GM19035 (cell line): ENCODE results near the gene RNFT2.

Source experiments
- ATAC-seq: cut with Tn5 transposase; IDR thresholded peaks from one replicate; pipeline ENCODE4 v1.9.1; 2021; ENCODE audit not compliant: unreplicated experiment

Gene RNFT2

DNA sequence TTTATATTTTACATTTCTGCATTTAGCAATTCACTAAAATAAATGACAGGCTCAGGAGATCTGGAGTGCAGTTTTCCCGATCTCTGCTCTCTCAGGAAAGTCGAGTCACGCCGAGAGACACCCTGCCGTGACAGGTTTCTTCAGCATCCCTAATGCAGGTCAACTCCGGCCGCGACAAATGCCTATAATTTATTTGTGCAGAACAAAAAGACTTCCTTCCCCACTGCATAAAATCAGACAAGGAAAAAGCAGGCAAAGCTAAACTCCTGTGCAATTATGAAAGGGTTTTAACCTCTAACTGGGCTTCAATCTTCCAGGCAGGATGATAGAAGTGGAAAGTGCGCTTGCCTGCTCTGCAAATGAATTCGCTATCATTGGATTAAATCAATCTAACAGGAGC is 28.3 kb upstream of the RNFT2 start:
- no peak for ATAC-seq

DNA sequence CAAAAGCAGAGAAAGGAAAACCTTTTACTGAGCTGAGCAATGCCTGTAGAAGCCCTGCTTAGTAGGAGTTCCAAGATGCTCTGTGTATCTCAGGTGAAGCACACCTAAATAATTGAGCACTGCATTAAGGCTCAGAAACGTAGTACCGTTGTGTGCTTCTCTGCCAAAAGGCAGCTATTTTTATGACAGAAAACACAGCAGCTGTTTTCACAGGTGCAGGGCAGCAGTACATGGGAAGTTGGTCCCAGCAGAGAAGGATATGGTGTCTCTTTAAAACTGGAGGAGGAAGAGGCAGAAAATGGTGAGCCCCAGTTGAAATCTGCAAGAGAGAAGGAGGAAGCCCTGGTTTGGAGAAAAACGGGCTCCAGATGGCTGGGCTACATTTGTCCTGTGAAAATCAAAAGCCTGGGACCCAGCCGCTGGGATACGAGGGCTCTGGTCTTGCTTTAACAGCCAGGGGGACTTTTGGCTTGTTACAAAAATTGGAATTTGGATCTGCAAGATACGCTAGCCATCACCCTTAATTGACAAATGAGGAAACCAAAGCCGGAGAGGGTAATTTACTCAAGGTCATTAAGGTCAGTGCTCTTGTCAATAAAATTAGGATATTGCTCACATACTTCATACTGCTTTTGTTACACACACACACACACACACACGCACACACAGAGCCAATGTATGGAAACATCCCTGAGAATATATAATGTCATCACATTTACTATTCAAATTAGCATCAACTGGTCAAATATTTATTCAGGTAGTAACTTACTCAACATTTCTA is 27.6 kb upstream of the RNFT2 start:
- no peak for ATAC-seq

DNA sequence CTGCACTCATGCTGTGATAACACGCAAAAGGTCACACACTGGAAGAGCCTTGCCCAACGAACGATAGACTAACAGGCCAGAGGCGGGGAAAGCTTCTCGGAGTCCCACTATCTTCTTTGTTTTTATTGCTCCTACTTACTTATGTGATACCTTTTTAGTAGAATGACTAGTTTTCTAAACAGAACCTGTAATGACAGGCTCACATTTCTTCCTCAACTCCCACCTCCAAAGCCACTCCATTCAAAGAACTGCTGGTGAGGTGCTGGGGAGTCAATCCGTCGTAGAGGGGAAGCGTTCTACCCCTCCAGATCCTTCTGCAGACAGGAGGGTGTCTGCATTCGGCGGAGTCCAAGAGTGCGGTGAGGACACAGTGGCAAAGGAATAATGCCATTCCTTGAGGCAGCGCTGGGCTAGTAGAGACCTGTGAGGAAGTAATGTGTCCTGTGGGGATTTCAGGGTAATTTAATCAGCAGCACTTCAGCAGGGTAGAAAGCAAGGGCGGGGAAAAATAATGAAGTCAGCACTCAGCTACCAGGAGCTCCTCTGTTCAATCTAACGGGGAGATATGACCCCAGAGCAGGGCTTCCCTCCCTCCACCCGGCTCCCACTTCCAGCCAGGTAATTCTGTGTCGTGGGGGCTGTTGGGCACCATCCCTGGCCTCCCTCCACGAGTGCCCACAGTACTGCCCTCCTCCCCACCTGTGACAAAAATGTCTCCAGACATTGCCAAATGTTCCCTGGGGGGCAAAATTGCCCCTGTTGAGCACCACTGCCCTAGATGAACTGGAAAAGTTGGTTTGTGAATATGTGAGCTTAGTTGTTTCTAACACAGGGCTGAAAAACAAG is 25.4 kb upstream of the RNFT2 start:
- ATAC-seq: no peak

DNA sequence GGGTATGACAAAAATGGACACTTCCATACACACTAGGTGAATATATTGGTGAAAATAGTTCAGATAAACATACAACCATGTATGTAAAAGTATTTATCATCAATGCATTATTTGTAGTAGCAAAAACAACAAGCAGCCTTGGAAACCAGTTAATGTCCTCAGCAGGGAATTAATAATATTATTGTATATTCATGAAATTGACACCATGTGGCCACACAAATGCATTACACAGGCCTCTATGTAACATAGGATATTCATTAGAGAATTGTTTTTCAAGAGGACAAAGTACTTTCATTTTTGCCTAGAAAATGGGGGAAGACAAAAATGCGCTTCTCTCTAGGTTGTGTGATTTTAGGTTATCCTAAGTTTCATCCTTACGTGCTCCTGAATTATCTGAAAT is 24.6 kb upstream of the RNFT2 start:
- ATAC-seq: no peak

DNA sequence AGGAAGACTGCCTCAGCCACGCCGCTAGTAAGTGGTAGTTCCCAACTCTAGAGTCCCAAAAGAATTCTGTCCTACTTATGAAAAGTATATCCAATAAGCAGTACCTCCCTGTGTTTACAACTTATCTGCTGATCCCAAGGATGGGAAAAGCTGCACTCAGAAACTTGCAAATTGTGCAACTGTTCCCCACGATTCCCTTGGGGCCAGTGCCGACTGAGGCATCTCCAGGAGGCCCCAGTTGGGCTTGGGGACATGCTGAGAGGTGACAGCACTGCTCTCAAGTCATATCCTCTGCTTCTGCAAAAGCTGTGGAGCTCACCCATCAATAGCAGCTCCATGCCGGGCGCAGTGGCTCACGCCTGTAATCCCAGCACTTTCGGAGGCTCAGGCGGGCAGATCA is 23.9 kb upstream of the RNFT2 start:
- ATAC-seq: no peak

DNA sequence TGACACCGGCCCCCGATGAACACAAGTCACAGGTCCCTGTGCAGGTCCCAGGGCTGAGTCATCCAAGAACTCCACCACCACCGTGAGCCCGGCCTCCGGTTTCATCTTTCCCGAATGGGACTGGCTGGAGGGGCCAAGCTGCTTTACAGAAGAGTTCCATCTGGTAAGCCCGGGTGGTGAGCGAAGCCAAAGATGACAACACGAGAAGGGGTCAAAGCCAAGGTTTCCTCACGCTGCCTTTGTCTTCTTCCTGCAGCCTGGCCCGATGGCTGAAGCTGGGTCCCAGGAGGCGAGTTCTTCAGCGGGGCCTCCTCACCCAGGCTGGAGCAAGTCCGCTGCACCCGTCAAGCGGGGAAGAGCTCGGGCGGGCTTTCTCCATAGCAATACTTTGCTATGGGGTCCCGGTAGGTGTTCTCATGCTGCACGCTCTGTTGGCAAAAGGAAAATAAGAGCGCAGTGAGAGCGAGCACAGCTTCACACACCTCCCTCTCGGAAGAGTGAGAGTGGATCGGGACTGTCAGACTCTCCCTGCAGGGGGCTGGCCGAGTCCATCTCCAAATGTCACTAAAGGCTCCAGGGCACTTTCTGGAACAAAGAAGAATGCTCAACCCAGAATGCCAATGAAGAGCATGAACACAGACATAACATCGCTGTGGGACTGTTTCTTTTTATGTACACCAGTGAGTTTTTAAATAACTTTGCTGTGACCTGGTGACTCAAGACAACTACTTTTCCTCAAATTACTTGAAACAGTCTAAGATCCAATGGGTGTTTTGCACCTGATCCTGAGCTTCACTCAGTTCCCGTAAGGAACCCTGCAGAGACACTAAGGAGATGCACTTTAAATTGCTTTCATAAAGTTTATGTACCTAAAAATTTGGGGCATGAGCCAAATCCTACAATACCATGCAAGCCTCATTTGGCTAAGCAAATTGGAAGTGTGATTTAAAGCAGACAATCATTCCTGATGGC is 20.4 kb upstream of the RNFT2 start:
- no peak for ATAC-seq

DNA sequence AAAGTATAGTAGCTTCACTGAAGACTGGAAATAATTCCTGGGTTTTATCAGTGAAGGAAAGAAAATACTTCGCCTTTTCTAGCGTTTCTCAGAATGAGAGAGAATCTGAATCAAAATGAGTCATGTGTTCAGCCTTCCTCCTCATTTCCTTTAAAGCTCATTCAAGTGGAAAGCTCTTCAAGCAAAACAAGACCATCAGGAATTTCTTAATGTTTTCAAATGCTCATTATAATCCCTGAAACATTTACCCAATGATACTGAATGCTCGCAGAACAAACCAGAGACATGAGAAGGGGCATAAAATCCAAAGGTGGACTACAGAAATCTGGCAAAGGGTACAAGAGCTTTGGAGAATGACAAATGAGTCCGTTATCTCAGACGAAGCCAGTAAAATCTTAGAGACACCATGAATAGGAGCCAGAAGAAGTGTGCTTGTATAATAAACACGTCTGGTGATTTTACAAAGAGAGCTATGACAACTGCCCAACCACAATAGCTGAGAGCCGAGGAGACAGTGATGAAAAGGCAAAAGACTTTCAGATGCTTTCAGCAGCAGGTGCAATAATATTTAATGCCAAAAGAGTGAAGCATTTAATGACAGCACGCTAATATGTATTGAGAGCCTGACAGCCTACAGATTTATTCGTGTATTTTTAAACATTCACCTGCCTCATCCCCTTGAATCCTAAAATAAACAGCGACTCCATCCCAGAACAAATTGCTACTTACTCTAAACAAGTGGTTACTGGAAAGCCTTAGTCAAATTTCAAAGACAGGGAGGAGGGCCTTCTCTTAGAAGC is 19.3 kb upstream of the RNFT2 start:
- ATAC-seq: no peak

DNA sequence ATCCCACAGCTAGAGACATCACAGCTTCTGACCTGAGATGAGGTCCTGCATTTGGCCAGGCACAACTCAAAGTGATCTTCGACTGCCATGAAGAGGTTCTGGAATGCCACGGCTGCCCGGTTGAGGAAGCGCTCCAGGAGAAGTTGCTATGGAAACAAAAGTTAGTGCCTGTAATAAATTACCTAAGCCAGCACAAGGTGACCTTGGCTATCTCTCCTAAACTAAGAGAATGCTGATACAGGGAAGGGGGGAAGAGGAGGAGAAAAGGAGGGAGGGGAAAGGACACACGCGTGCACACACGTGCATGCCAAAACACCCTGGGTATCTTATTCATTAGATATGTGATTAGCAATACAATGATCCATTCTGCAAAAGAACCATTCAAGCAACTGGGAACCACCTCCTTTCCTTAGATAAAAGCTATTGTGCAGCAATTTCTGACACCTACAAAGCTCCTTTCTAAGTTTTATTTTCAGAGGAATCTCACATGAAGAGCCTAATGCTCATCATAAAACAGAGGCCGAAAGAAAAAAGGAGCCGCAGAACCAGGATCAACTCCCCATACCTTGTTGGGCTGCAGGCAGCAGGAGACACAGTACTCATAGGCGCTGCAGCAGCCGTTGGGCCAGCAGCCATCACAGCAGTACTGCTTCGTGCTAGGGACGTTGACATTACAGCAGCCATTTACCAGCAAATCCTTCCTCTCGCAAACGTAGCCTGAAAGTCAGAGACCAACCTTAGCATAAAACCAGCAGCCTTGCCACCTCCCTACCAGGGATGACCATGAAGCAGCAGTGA is 18.2 kb upstream of the RNFT2 start:
- no peak for ATAC-seq

DNA sequence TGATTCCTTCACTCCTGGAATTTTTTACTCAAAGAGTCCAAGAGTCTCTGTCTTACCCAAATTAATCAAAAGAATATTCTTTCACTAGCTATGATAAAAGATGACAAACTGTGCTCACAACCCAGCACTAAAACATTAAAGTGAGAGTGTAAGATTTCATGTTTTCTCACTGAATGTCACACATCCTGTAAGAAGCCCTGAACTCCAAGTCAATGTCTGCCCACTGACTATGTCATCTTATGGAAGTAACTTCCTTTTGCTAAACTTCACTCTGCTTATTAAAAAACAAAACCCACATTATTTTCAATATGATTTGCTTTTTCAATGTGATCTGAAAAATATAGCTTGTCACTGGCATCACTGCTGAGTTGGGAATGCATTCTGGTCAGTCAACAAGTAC is 15.9 kb upstream of the RNFT2 start:
- ATAC-seq: no peak

DNA sequence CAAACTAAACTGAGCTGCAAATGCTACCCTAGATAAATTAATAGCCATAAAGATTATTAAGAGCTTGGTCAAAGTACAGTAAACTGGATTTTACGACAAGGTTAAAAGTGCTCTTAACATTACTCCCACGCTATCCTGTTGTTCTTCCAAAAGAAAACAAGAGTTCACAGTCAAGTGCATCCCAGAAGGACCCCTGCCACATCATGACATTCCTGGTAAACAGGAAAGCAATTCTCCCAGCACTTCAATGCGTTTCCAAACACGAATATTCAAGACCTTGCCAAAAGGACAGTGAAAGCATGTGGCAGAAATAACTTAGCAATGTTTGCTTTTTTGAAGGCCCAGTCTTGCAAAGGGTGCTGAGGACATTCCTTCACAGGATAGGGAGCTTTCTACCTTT is 11.4 kb upstream of the RNFT2 start:
- no peak for ATAC-seq

DNA sequence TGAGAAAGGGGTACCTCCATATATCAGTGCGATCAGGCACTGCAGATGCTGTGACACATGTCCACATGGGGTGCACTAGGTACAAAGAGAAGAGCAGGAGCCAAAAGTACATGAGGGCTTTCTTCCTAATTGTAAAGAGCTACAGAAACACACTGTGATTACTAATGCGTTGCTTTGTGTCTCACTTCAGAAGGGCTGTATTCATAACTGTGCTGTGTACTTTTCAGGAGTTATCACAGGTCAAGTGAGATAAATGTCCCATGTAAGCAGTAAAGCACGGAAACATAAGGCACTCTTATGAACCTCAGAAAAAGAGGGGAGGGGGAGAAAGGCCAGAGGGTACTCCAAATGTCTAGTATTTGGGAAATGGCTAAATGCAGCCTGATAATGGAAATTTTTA is 10.9 kb upstream of the RNFT2 start:
- no peak for ATAC-seq

DNA sequence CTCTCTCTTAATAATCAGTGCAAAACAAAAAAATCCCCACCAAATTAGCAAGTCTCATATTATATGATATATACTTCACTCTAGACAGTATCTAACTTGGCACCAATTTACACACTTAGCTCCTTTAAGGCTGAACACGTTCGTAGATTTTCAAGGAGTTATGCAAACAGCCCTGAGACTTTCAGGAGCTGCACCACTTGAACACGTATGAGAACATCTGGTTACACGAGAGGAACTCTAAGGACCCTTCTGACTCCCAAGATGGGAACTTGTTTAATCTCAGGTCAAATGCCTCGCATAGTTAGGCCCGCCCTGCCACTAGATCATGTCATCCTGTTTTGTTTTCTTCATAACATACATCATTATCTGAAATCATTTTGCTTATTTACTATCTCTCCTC is 10.2 kb upstream of the RNFT2 start:
- ATAC-seq: no peak

DNA sequence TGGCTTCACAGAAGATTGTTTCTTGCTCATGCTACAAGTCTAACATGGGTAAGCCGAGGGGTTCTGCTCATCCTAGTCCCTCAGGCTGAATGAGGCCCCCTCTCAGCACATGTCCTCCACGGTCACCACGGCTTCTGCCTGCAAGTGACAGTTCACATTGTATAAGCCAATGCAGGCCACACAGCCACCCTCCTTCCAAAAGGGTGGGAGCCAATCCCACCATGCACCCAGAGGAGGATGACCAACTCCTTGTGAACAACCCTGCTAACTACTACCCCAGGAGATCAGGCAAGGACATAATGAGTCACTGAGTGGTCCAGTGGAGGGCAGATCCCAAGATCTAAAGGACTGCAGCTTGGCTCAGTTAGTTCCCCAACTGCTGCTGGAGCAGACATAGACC is 6.3 kb upstream of the RNFT2 start:
- no peak for ATAC-seq

DNA sequence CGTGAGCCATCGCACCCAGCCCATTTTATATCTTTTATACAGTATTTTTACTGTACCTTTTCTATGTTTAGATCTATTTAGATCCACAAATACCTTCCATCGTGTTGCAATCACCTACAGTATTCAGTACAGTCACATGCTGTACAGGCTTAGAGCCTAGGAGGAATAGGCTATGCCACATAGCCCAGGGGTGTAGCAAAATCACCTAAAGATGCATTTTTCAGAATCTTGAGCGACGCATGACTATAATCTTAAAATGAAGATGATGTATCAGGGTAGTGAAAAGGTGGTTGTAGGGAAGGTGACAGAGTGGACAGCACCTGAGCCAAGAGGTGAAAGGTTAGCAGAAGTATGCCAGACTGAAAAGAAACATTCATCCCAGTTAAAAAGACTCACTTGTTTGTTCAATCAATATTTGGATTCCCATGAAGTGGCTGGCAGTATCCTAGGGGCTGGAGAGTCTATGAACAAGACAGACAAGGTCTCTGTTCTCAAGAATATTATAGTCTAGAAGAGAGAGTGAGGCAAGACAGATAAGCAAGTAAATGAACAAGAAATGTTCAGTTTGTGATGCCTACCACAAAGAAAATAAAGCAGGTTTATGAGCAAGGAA is 3.9 kb upstream of the RNFT2 start:
- no peak for ATAC-seq

DNA sequence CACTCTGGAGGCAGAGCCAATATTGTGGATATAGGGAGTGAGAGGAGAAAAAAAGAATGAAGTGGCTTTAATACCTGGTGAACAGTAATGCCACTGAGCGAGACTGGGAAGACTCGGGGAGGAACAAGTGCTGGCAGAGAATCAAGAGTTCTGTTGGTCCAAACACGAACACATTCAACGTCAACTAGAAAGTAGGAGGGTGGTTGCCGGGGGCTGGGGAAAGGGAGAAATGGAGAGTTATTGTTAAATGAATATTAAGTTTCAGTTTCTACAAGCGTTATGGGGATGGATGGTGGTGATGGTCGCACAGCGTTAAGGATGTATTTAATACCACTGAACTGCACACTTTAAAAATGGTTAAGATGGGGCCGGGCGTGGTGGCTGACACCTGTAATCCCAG is 3.0 kb upstream of the RNFT2 start:
- ATAC-seq: no peak

DNA sequence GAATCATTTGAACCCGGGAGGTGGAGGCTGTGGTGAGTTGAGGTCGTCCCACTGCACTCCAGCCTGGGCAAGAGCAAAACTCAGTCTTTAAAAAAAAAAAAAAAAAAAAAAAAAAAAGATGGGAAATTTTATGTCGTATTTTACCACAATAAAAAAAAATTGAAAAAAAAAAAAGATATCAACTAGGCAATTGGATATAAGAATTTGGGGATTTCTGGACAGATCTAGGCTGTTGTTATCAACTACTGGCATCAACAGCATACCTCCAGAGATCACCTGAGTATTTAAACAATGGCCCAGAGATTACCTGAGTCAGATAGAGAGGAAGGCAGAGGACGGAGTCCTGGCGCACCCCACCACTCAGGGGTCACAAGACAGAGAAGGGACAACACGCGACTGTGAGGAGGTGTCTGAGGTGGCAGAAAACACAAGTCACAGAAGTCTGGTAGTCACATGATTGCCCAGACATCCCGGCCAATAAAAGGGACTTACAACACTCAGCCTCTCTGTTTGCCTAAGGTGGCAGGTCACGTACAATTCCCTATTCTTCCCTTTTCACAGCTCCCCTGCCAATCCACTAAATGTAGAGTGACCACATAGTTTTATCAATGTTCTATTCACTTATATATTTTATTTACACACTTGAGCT is 2.0 kb upstream of the RNFT2 start:
- ATAC-seq: no peak

DNA sequence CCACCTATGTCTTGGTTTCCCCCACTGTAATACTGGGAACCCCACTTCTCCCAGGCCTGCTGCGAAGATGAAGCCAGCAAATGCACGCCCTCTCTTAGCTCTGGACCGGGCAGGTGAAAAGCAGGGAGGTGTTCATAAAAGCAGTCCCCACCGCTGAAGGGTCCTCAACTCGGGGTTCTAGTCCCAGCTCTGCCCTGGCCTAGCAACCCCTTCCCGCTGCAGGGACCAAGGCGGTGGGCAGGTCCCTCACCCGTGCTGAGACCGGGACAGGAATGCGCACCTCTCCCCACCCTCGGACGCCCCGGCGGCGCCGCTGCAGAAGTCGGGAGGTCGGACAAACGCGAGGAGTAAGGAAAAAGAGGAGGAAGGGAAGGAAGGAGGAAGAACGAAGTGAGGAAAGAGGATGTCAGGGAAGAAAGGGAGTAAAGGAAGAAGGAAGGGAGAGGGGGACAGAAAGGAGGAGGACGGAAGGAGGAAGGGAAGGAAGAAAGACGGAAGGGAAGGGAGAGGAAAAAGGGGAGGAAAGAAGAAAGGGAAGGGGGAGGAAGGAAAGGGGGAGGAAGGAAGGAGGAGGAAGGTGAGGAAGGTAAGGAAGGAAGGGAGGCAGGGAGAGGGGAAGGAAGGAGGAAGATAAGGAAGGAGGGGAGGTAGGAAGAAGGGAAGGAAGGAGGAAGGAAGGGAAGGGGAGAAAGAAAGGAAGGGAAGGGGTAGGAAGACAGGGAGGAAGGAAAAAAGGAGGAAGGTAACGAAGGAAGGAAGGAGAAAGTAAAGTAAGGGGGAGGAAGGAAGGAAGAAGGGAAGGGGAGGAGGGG is 947 bp upstream of the RNFT2 start:
- no peak for ATAC-seq

DNA sequence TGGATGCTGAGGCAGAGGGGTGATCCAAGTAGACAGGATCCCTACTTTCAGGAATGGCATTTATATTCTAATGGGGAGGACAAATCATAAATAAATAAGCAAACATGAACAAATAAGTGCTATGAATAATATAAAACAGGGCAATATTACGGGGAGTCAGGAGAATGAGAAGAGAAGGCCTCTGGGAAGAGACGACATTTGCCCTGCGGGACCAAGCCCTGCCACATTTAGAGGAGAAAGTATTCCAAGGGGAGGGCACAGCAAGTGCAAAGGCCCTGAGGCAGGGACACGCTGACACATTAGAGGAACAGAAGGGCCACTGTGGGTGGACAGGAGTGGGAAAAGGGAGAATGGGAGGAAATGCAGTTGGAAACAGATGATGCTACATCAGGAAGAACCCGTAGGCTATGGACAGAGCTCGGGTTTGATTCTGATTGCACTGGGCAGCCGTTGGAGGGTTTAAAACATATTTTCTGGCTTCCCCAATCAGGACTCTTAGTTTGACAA is 1.3 kb downstream of the RNFT2 start:
- no peak for ATAC-seq
